Liver (tissue), 9 donors: ENCODE data around the gene GAS7. TPM values are rescaled to one million over a fixed set of nuclear protein-coding genes. Genes with fewer than 3 reads are reported as not detected.

Experiments used
- DNase-seq: peaks from one replicate; pipeline ENCODE4 v3.0.0-alpha.2; 2017; ENCODE audit warnings: low spot score
- H3K27ac ChIP-seq, 2 donors: one replicate each; pipeline ENCODE4 v1.7.0; 2013; ENCODE audit warnings: inconsistent platforms in 2 of 2, low read length in 2 of 2, control low read depth in 1 of 2, low read depth in 1 of 2, mild to moderate bottlenecking in 1 of 2
- H3K27me3 ChIP-seq, 4 donors: one replicate each; pipeline versions ENCODE4 v1.6.1 to v1.7.0; 2013; ENCODE audit warnings: low read length in 3 of 4, inconsistent platforms in 1 of 4, mild to moderate bottlenecking in 1 of 4, moderate library complexity in 1 of 4; ENCODE audit not compliant: control insufficient read depth in 4 of 4, insufficient read depth in 4 of 4
- H3K36me3 ChIP-seq, 4 donors: one replicate each; pipeline versions ENCODE4 v1.6.1 to v1.7.0; 2013; ENCODE audit warnings: low read length in 3 of 4, mild to moderate bottlenecking in 3 of 4, low read depth in 1 of 4, moderate library complexity in 1 of 4; ENCODE audit not compliant: control insufficient read depth in 4 of 4, insufficient read depth in 3 of 4
- H3K4me1 ChIP-seq, 4 donors: one replicate each; pipeline versions ENCODE4 v1.6.1 to v1.7.0; 2013; ENCODE audit warnings: low read length in 3 of 4, mild to moderate bottlenecking in 3 of 4, moderate library complexity in 1 of 4; ENCODE audit not compliant: control insufficient read depth in 4 of 4, insufficient read depth in 4 of 4
- H3K4me3 ChIP-seq, 3 donors: one replicate each; pipeline versions ENCODE4 v1.6.1 to v1.7.0; 2013; ENCODE audit warnings: low read length in 3 of 3, control low read depth in 1 of 3, low read depth in 1 of 3, mild to moderate bottlenecking in 1 of 3
- H3K9ac ChIP-seq, 2 donors: one replicate each; pipeline ENCODE4 v1.7.0; 2013; ENCODE audit warnings: low read length in 2 of 2, mild to moderate bottlenecking in 2 of 2, moderate library complexity in 2 of 2, control low read depth in 1 of 2, low read depth in 1 of 2
- H3K9me3 ChIP-seq, 4 donors: one replicate each; pipeline versions ENCODE4 v1.6.1 to v1.7.0; 2013; ENCODE audit warnings: low read length in 3 of 4; ENCODE audit not compliant: control insufficient read depth in 4 of 4
- ATF3 ChIP-seq: IDR thresholded peaks from 2 replicates; pipeline ENCODE4 v1.6.1; 2016; ENCODE audit warnings: antibody characterized with exemption
- EGR1 ChIP-seq, 2 donors: IDR thresholded peaks; 2 replicates each; pipeline ENCODE4 v1.6.1; 2016 to 2018; ENCODE audit warnings: antibody characterized with exemption in 2 of 2, low read depth in 2 of 2
- FOXA1 ChIP-seq: IDR thresholded peaks from 2 replicates; pipeline ENCODE4 v1.6.1; 2016; ENCODE audit warnings: antibody characterized with exemption
- FOXA2 ChIP-seq: IDR thresholded peaks from 2 replicates; pipeline ENCODE4 v1.6.1; 2016; ENCODE audit warnings: antibody characterized with exemption
- GABPA ChIP-seq, 2 donors: IDR thresholded peaks in 1 of 2; conservative IDR thresholded peaks in 1 of 2; 2 replicates each; pipeline ENCODE4 v1.6.1; 2016; ENCODE audit warnings: antibody characterized with exemption in 2 of 2, mild to moderate bottlenecking in 1 of 2, moderate library complexity in 1 of 2
- HNF4A ChIP-seq, 2 donors: conservative IDR thresholded peaks; 2 replicates each; pipeline ENCODE4 v1.6.1; 2016; ENCODE audit warnings: antibody characterized with exemption in 2 of 2, mild to moderate bottlenecking in 2 of 2
- HNF4G ChIP-seq: IDR thresholded peaks from 2 replicates; pipeline ENCODE4 v1.6.1; 2016; ENCODE audit warnings: antibody characterized with exemption
- JUND ChIP-seq, 2 donors: IDR thresholded peaks; 2 replicates each; pipeline ENCODE4 v1.6.1; 2016; ENCODE audit warnings: antibody characterized with exemption in 2 of 2
- MAX ChIP-seq: IDR thresholded peaks from 2 replicates; pipeline ENCODE4 v1.6.1; 2016; ENCODE audit warnings: antibody characterized with exemption
- NR2F2 ChIP-seq: IDR thresholded peaks from 2 replicates; pipeline ENCODE4 v1.6.1; 2016; ENCODE audit warnings: antibody characterized with exemption
- RAD21 ChIP-seq, 2 donors: IDR thresholded peaks; 2 replicates each; pipeline ENCODE4 v1.6.1; 2016; ENCODE audit warnings: antibody characterized with exemption in 2 of 2, mild to moderate bottlenecking in 2 of 2
- RXRA ChIP-seq, 2 donors: IDR thresholded peaks; 2 replicates each; pipeline ENCODE4 v1.6.1; 2017 to 2018; ENCODE audit warnings: antibody characterized with exemption in 2 of 2, mild to moderate bottlenecking in 1 of 2
- SP1 ChIP-seq: IDR thresholded peaks from 2 replicates; pipeline ENCODE4 v1.6.1; 2018; ENCODE audit warnings: antibody characterized with exemption, mild to moderate bottlenecking
- TAF1 ChIP-seq: conservative IDR thresholded peaks from 2 replicates; pipeline ENCODE4 v1.6.1; 2016; ENCODE audit warnings: antibody characterized with exemption, mild to moderate bottlenecking
- YY1 ChIP-seq: IDR thresholded peaks from 2 replicates; pipeline ENCODE4 v1.6.1; 2016; ENCODE audit warnings: antibody characterized with exemption, mild to moderate bottlenecking
- ZBTB33 ChIP-seq: IDR thresholded peaks from 2 replicates; pipeline ENCODE4 v1.6.1; 2016; ENCODE audit warnings: antibody characterized with exemption
- WGBS: extraction: QIAGEN DNeasy Blood & Tissue Kit; methylation state at CpG from one replicate; pipeline ENCODE4 v1.1.7; 2013; 5-methylcytosine and 5-hydroxymethylcytosine counted together
- polyA plus RNA-seq, 2 donors: library from polyadenylated mRNA; stranded (reverse) in 1 of 2; unstranded in 1 of 2; fragments of 200-250 nt in 1 of 2; fragments of >200 nt in 1 of 2; fragmentation: Nextera tagmentation in 1 of 2; extraction: Ambion mirVana in 1 of 2; gene quantifications; one replicate each; pipeline versions ENCODE4 v1.2.1 to v1.2.3, GENCODE V29; 2013 to 2015
- total RNA-seq, 2 donors: library from RNA; depleted of rRNA; stranded (reverse); fragments of >200 nt; gene quantifications; one replicate each; pipeline ENCODE4 v1.2.3, GENCODE V29; 2014
- TF ChIP-seq, protein P1 (sequence below): fragments of 150-350 bp; IDR thresholded peaks from 2 replicates; pipeline ENCODE4 v1.5.1; 2017; ENCODE audit warnings: improper control_type of control experiment, low read depth, low read length; ENCODE audit not compliant: missing input control
- TF ChIP-seq, protein P2 (sequence below): IDR thresholded peaks from 2 replicates; pipeline ENCODE4 v1.6.1; 2016; ENCODE audit warnings: antibody characterized with exemption, mild to moderate bottlenecking
- donor health status: healthy.
- donor health status: healthy.
- donor health status: healthy.
- donor health status: healthy.
- donor health status: healthy.

Gene GAS7
- total and polyA plus RNA-seq, 4 donors: 0.79 to 6.1 (median 2.5) TPM

GRCh38 chr17:10019941-10020451, 178.4 kb downstream of the GAS7 start:
- Histone ChIP-seq H3K27ac (no peak overlapping the region), H3K4me1 (peaks cover 0 to 2% (median 0%) of the 10 kb centered on the region in 4 donors), H3K9ac (no peak overlapping the region), H3K4me3 (no peak overlapping the region), H3K36me3 (no peaks in the 10 kb centered on the region), H3K27me3 (peaks cover 0 to 8% (median under 1%) of the 10 kb centered on the region in 4 donors), H3K9me3 (no peaks in the 10 kb centered on the region)
- TF ChIP-seq FOXA2 (no peak), EGR1 (IDR thresholded peaks at IDR 0.05; ENCODE audit: low read depth in 2 of 2) (no peak), HNF4A (conservative IDR thresholded peaks at IDR 0.05) (no peak), TAF1 (no peak), ATF3 (no peak), MAX (no peak), RAD21 (IDR thresholded peaks at IDR 0.05) (no peak), JUND (IDR thresholded peaks at IDR 0.05) (no peak), YY1 (no peak)
- TF ChIP-seq, protein P1, sequence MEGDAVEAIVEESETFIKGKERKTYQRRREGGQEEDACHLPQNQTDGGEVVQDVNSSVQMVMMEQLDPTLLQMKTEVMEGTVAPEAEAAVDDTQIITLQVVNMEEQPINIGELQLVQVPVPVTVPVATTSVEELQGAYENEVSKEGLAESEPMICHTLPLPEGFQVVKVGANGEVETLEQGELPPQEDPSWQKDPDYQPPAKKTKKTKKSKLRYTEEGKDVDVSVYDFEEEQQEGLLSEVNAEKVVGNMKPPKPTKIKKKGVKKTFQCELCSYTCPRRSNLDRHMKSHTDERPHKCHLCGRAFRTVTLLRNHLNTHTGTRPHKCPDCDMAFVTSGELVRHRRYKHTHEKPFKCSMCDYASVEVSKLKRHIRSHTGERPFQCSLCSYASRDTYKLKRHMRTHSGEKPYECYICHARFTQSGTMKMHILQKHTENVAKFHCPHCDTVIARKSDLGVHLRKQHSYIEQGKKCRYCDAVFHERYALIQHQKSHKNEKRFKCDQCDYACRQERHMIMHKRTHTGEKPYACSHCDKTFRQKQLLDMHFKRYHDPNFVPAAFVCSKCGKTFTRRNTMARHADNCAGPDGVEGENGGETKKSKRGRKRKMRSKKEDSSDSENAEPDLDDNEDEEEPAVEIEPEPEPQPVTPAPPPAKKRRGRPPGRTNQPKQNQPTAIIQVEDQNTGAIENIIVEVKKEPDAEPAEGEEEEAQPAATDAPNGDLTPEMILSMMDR: no peak
- TF ChIP-seq, protein P2, sequence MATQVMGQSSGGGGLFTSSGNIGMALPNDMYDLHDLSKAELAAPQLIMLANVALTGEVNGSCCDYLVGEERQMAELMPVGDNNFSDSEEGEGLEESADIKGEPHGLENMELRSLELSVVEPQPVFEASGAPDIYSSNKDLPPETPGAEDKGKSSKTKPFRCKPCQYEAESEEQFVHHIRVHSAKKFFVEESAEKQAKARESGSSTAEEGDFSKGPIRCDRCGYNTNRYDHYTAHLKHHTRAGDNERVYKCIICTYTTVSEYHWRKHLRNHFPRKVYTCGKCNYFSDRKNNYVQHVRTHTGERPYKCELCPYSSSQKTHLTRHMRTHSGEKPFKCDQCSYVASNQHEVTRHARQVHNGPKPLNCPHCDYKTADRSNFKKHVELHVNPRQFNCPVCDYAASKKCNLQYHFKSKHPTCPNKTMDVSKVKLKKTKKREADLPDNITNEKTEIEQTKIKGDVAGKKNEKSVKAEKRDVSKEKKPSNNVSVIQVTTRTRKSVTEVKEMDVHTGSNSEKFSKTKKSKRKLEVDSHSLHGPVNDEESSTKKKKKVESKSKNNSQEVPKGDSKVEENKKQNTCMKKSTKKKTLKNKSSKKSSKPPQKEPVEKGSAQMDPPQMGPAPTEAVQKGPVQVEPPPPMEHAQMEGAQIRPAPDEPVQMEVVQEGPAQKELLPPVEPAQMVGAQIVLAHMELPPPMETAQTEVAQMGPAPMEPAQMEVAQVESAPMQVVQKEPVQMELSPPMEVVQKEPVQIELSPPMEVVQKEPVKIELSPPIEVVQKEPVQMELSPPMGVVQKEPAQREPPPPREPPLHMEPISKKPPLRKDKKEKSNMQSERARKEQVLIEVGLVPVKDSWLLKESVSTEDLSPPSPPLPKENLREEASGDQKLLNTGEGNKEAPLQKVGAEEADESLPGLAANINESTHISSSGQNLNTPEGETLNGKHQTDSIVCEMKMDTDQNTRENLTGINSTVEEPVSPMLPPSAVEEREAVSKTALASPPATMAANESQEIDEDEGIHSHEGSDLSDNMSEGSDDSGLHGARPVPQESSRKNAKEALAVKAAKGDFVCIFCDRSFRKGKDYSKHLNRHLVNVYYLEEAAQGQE: no peak
- WGBS: 61% methylated on average over 9 of the region's 9 CpGs
- no peak for DNase-seq

GRCh38 chr17:10018461-10018891, 179.9 kb downstream of the GAS7 start:
- H3K27ac ChIP-seq: no peak overlapping the region
- DNase-seq: no peak
- TF ChIP-seq ATF3: no peak
- no peak for TF ChIP-seq NR2F2
- no peak for TF ChIP-seq FOXA1
- TF ChIP-seq TAF1: no peak
- TF ChIP-seq RAD21 (IDR thresholded peaks at IDR 0.05): no peak
- TF ChIP-seq, protein P1: no peak
- TF ChIP-seq MAX: no peak
- TF ChIP-seq ZBTB33: no peak
- TF ChIP-seq GABPA (IDR thresholded peaks at IDR 0.05 in 1 of 2, conservative IDR thresholded peaks at IDR 0.05 in 1 of 2): no peak
- TF ChIP-seq RXRA (IDR thresholded peaks at IDR 0.05): no peak
- no peak for TF ChIP-seq JUND (IDR thresholded peaks at IDR 0.05)
- TF ChIP-seq HNF4G: no peak
- TF ChIP-seq YY1: no peak
- TF ChIP-seq EGR1 (IDR thresholded peaks at IDR 0.05; ENCODE audit: low read depth in 2 of 2): no peak
- TF ChIP-seq FOXA2: no peak
- no peak for TF ChIP-seq HNF4A (conservative IDR thresholded peaks at IDR 0.05)
- TF ChIP-seq SP1: no peak

More at GRCh38 chr17:10018461-10018891, 179.9 kb downstream of the GAS7 start:
- Histone ChIP-seq H3K27me3 (peaks cover 0 to 8% (median under 1%) of the 10 kb centered on the region in 4 donors), H3K9me3 (no peaks in the 10 kb centered on the region), H3K36me3 (no peaks in the 10 kb centered on the region), H3K9ac (no peak overlapping the region), H3K4me3 (no peak overlapping the region), H3K4me1 (peaks cover 0 to 2% (median 0%) of the 10 kb centered on the region in 4 donors)
- WGBS: 57% methylated on average over 7 of the region's 7 CpGs
